GM19023 (cell line): ENCODE measurements around the gene FPR1.
A peak's percentile ranks its signal among the peaks of the same experiment; 100 is the strongest.

Experiments
- ATAC-seq: cut with Tn5 transposase; IDR thresholded peaks from one replicate; pipeline ENCODE4 v1.9.1; 2021; ENCODE audit warnings: mild to moderate bottlenecking, moderate library complexity; ENCODE audit not compliant: unreplicated experiment

FPR1 gene

GRCh38 chr19:51708811-51709210 is 42.9 kb downstream of the FPR1 start:
- ATAC-seq: no peak

GRCh38 chr19:51706885-51707284 is 44.8 kb downstream of the FPR1 start:
- no peak for ATAC-seq

DNA sequence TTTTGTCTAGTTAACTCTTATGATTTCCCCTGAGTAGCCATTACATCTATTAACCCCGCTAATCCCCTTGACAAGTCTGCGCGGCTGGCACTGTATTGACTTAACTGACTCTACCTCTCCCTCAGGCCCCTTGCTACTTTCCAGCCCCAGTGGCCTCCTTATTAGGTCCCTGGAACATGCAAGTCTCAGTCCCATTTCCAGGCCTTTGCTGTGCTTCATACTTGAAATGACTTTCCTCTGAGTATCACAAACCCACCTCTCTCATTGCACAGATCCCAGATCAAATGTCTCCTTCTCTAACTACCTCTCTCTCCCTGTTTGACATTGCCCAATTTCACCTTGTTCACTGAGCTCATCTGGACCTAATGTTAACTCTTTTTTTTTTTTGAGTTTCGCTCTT is 45.4 kb downstream of the FPR1 start:
- ATAC-seq: no peak

- ATAC-seq: no peak
Observed at GRCh38 chr19:51704626-51705025, 47.1 kb downstream of the FPR1 start.

DNA sequence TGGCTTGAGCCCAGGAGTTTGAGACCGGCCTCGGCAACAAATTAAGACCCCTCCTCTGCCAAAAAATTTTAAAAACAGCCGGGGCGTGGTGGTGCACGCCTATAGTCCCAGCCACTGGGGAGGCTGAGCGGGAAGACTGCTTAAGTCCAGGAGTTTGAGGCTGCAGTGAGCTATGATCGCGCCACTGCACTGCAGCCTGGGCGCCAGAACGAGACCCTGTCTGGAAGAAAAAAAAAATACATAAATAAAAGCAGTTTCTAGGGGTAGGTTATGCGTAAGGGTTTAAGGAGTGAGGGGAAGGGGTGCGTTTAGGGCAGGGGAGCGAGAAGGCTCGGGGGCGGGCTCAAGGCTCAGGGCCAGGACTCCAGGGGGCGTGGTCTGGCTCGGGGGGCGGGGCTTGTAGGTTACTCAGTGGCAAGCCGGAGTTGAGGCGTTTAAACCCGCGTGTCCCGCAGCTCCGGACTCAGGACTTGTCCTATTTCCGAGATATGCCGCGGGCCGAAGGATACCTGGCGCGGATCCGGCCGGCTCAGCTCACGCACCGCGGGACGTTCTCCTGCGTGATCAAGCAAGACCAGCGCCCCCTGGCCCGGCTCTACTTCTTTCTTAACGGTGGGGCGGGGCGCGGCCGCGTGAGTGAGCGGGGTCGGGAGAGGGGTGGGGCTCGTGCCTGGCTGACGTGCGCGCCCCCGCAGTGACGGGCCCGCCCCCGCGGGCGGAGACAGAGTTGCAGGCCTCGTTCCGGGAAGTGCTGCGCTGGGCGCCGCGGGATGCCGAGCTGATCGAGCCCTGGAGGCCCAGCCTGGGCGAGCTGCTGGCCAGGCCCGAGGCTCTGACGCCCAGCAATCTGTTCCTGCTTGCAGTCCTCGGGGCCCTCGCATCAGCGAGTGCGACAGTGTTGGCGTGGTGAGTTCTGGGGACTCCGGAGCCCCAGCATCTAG is 47.8 kb downstream of the FPR1 start:
- peak; percentile 92 for ATAC-seq

DNA sequence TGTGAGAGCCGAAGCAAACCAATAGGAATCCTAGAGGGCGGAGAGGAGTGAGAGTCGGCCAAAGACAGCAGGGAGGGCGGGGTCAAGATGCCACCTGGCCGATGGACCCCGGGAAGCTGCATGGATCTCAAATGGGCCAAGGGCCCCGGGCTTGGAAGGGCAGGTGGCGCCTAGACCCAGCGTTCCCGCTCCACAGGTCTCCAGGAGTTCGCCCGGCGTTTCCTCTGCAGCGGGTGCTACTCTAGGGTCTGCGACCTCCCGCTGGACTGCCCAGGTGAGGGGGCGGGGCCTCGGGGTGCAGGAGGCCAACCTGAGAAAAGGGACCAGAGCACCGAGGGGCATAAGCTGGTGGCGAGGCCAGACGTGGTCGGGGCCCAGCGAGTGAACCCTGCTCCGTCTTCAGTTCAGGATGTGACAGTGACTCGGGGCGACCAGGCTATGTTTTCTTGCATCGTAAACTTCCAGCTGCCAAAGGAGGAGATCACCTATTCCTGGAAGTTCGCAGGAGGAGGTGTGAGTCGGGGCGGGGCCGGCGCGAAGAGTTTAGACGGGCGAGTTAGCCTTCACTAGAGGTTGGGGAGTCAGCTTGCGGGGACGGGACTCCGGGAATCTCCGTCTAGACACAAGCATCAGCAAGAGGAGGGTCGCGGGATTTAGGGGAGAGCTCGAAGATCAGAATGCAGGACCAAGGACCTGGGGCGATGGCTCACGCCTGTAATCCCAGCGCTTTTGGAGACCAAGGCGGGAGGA is 48.7 kb downstream of the FPR1 start:
- no peak for ATAC-seq

DNA sequence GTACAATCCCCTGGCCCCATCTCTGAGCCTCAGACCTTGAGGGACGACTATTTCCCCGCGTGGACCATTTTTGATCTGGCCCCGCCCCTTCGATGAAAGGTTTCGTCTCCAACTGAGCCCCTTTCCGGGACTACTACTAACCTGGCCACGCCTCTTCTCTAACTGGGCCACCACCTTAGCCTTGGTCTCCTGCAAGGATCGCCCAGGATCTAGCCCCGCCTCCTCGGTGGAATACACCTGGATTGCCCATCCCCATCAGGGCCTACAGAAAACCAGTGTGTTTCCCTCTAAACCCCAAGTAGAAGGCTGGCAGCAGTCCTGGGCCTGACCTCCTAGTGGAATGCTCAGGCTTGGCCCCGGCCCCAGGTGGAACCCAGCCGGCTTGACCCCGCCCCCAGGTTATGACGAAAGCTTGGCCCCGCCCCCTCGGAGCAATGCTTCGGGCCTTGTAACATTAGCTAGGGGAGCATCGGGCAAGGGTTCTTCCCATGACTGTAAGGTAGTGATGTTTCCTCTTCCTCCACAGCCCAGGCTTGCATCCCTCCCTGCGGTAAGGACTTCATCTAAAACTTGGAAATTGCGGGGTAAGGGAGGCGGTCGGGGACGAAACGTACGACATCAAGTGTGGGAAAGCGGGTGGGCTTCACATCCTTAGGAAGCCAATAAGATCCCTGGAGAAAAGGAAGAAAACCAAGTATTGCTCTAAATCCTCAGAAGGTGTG is 49.4 kb downstream of the FPR1 start:
- ATAC-seq: no peak

GRCh38 chr19:51701468-51702100 is 50.1 kb downstream of the FPR1 start:
- ATAC-seq: no peak

GRCh38 chr19:51699170-51699569 is 52.5 kb downstream of the FPR1 start:
- ATAC-seq: no peak

- no peak for ATAC-seq
Observed at GRCh38 chr19:51698296-51698695, 53.4 kb downstream of the FPR1 start.

DNA sequence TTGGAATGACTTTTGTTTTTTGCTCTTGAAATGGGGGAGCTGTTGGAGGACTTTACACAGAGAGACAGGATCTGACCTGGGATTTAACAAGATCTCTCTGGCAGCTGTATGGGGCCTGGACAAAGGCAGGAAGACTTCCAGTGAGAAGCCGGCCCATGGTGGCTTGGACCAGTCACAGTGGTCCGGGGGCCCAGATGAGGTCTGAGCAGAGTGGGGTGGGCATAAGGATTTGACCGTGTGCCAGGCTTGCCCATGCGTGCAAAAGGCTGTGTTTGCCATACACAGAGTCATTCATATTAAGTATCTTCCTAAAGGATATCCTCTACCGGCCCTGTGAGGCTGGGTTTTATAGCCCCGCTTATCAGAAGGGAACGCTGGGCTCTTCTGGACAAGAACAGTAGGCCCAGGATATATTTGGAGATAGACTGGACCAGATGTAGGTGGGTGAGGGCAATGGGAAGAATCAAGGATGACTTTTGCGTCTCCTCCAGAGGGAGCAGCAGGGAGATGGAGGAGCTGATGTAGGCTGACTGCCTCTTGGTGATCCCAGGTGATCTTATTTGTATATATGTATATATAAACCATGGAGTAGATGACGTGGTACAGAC is 54.4 kb downstream of the FPR1 start:
- ATAC-seq: no peak

GRCh38 chr19:51696606-51697005 is 55.1 kb downstream of the FPR1 start:
- no peak for ATAC-seq
